ENCODE measurements around the gene GTF2H2C. TPM values are rescaled to one million over a fixed set of nuclear protein-coding genes. Genes with fewer than 3 reads are reported as not detected.

The GTF2H2C gene
- total RNA-seq (2022; extraction: Qiagen RNA extraction) = 32.0 to 41.4 TPM (median 32.2 TPM) in 5 replicates

DNA sequence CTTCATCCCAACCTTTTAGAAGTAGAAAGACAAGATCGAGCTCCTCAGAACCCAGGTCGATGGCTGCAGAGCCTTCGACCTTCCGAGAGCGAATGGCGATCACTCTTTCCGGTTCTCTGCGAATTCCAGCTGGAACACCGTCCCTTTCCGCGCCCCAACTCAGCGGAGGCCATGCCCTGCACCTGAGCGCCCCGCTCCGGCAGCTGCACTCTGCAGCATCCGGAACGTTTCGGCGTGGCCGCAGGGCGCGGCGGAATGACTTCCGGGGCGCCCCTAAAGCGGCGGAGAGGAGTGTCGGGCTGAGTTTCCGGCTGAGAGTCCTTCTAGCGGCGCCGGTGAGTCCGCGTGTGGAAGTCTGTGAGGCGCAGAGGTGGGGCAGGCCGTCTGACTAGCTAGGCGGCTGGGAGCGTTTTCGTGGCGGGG lies at the start of gene GTF2H2C:
GTF2H2C (plus strand) TSS at position 284 of the 423 bp plus-strand sequence. CDS start 4,942 bp downstream, outside the sequence.

Other genes with a start within 250 kb of the GTF2H2C start
- 2.8 to 4.0 TPM (median 3.3 TPM) in 5 replicates for gene CCDC125, start 227.4 kb upstream of the GTF2H2C start, total RNA-seq (2022; extraction: Qiagen RNA extraction)
- 36.3 to 50.9 TPM (median 49.8 TPM) in 5 replicates for gene AK6, start 190.7 kb upstream of the GTF2H2C start, total RNA-seq (2022; extraction: Qiagen RNA extraction)
- gene TAF9, start 190.7 kb upstream of the GTF2H2C start, total RNA-seq (2022; extraction: Qiagen RNA extraction) = 120 to 148 TPM (median 129 TPM) in 5 replicates
- gene RAD17, start 190.4 kb upstream of the GTF2H2C start, total RNA-seq (2022; extraction: Qiagen RNA extraction) = 15.7 to 18.7 TPM (median 16.3 TPM) in 5 replicates
- gene MARVELD2, start 145.1 kb upstream of the GTF2H2C start, total RNA-seq (2022; extraction: Qiagen RNA extraction) = 2.0 to 4.3 TPM (median 2.4 TPM) in 5 replicates
- 7.2 to 14.8 TPM (median 8.7 TPM) in 5 replicates for gene OCLN, start 67.4 kb upstream of the GTF2H2C start, total RNA-seq (2022; extraction: Qiagen RNA extraction)